Measurements from ENCODE around the gene GARS1. TPM values are rescaled to one million over a fixed set of nuclear protein-coding genes. Genes with fewer than 3 reads are reported as not detected.

The GARS1 gene
- total RNA-seq, 1 donor from 2014 or later: 111 TPM

- no peaks in the 10 kb centered on the region for H3K36me3 Mint-ChIP-seq
- H3K4me1 Mint-ChIP-seq (ENCODE audit: unreplicated experiment): no peaks in the 10 kb centered on the region
- H3K4me3 Mint-ChIP-seq: no peak overlapping the region
- DNase-seq (ENCODE audit: extremely low spot score, unreplicated experiment): no peak
- TF ChIP-seq CTCF (conservative IDR thresholded peaks at IDR 0.05): no peak
- H3K27ac Mint-ChIP-seq: no peak overlapping the region
- H3K9me3 Mint-ChIP-seq: no peaks in the 10 kb centered on the region
- peaks cover 15% of the 10 kb centered on the region for H3K27me3 Mint-ChIP-seq
Measured at GRCh38 chr7:30655096-30655970, 60.7 kb downstream of the GARS1 start.

- Mint-ChIP-seq H3K27me3 (peaks cover 15% of the 10 kb centered on the region), H3K36me3 (no peaks in the 10 kb centered on the region), H3K4me3 (no peak overlapping the region), H3K27ac (no peak overlapping the region), H3K9me3 (no peaks in the 10 kb centered on the region), H3K4me1 (ENCODE audit: unreplicated experiment) (no peaks in the 10 kb centered on the region)
- DNase-seq (ENCODE audit: extremely low spot score, unreplicated experiment): no peak
- no peak for TF ChIP-seq CTCF (conservative IDR thresholded peaks at IDR 0.05)
Measured at GRCh38 chr7:30656006-30656957, 61.6 kb downstream of the GARS1 start.

- no peak for TF ChIP-seq CTCF (conservative IDR thresholded peaks at IDR 0.05)
- no peak overlapping the region for H3K4me3 Mint-ChIP-seq
- no peaks in the 10 kb centered on the region for H3K9me3 Mint-ChIP-seq
- no peaks in the 10 kb centered on the region for H3K36me3 Mint-ChIP-seq
- H3K27ac Mint-ChIP-seq: no peak overlapping the region
- DNase-seq (ENCODE audit: extremely low spot score, unreplicated experiment): no peak
- peaks cover 17% of the 10 kb centered on the region for H3K27me3 Mint-ChIP-seq
- no peaks in the 10 kb centered on the region for H3K4me1 Mint-ChIP-seq (ENCODE audit: unreplicated experiment)
Measured at GRCh38 chr7:30657131-30657530, 62.5 kb downstream of the GARS1 start.

- TF ChIP-seq CTCF (conservative IDR thresholded peaks at IDR 0.05): no peak
- H3K27me3 Mint-ChIP-seq: peaks cover 21% of the 10 kb centered on the region
- no peaks in the 10 kb centered on the region for H3K4me1 Mint-ChIP-seq (ENCODE audit: unreplicated experiment)
- no peaks in the 10 kb centered on the region for H3K9me3 Mint-ChIP-seq
- H3K27ac Mint-ChIP-seq: no peak overlapping the region
- no peak for DNase-seq (ENCODE audit: extremely low spot score, unreplicated experiment)
- no peak overlapping the region for H3K4me3 Mint-ChIP-seq
- H3K36me3 Mint-ChIP-seq: no peaks in the 10 kb centered on the region
Measured at GRCh38 chr7:30658479-30659074, 63.9 kb downstream of the GARS1 start.

- no peak for TF ChIP-seq CTCF (conservative IDR thresholded peaks at IDR 0.05)
- no peaks in the 10 kb centered on the region for H3K9me3 Mint-ChIP-seq
- no peak for DNase-seq (ENCODE audit: extremely low spot score, unreplicated experiment)
- no peak overlapping the region for H3K27ac Mint-ChIP-seq
- H3K27me3 Mint-ChIP-seq: peaks cover 21% of the 10 kb centered on the region
- no peaks in the 10 kb centered on the region for H3K36me3 Mint-ChIP-seq
- no peak overlapping the region for H3K4me3 Mint-ChIP-seq
- H3K4me1 Mint-ChIP-seq (ENCODE audit: unreplicated experiment): no peaks in the 10 kb centered on the region
Measured at GRCh38 chr7:30659312-30659711, 64.6 kb downstream of the GARS1 start.
